Measurements from ENCODE around the gene WDFY4. TPM values are rescaled to one million over a fixed set of nuclear protein-coding genes. Genes with fewer than 3 reads are reported as not detected.
A peak's percentile ranks its signal among the peaks of the same experiment; 100 is the strongest.

WDFY4 gene, protein sequence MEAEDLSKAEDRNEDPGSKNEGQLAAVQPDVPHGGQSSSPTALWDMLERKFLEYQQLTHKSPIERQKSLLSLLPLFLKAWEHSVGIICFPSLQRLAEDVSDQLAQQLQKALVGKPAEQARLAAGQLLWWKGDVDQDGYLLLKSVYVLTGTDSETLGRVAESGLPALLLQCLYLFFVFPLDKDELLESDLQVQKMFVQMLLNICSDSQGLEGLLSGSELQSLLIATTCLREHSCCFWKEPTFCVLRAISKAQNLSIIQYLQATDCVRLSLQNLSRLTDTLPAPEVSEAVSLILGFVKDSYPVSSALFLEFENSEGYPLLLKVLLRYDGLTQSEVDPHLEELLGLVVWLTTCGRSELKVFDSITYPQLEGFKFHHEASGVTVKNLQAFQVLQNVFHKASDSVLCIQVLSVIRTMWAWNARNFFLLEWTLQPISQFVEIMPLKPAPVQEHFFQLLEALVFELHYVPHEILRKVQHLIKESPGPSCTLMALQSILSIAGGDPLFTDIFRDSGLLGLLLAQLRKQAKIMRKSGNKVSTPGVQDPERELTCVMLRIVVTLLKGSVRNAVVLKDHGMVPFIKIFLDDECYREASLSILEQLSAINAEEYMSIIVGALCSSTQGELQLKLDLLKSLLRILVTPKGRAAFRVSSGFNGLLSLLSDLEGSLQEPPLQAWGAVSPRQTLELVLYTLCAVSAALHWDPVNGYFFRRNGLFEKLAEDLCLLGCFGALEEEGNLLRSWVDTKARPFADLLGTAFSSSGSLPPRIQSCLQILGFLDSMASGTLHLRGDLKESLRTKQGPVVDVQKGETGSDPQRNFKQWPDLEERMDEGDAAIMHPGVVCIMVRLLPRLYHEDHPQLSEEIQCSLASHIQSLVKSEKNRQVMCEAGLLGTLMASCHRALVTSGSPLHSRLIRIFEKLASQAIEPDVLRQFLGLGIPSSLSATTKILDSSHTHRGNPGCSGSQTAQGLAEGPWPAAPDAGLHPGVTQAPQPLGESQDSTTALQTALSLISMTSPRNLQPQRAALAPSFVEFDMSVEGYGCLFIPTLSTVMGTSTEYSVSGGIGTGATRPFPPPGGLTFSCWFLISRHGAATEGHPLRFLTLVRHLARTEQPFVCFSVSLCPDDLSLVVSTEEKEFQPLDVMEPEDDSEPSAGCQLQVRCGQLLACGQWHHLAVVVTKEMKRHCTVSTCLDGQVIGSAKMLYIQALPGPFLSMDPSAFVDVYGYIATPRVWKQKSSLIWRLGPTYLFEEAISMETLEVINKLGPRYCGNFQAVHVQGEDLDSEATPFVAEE (N-terminal part only)
- polyA plus RNA-seq (2013), result 0.01 and 0.04 TPM in 2 replicates

DNA sequence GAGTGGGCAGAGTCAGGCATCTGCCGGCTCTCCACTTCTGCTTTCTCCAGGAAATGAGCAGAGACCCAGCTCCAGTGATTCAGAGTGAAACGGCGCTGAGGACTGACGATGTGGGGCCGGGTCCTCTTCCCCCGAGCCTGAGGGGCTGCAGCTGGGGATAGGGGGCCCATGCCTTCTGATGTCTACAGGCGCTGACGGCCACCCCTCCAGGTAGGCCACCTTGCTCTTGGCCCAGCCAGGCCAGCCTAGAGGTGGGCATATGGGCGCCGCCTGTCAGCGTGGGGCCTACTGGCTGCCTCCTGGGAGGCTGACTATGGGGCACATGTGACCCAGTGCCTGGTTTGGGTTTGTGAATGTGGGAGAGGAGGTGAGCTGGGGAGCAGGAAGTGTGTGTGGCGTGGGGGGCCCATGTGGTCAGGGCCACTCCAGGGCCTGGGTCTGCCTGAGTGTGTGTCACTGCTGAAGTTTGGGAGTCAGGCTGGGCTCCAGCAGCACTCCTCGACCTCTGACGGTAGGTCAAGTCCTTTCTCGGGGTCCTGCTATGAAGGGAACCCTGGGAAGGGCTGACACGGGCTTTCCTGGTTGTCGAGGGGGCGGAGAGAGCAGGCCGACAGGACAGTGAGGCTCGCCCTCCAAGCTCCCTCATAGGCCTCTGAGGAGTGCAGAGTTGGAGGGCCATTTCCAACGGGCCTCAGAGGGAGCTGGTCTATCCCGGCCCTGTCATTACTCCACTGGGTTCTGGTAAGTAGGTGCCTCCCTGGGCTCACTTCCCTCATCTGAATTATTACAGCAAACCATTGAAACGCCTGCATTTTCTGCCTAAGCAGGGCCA is at the start of gene WDFY4:
WDFY4 (plus strand) TSS at position 82 of the 832 bp plus-strand sequence. CDS start 24,860 bp downstream, outside the sequence.
- Histone ChIP-seq H3K23ac (ENCODE audit: low read length) (no peak within 1 kb of the TSS), H4K91ac (ENCODE audit: low read depth, low read length) (no peak within 1 kb of the TSS), H3K36me3 (ENCODE audit: control insufficient read depth in 1 of 2, insufficient read depth in 2 of 2, low read length in 2 of 2) (no peaks in the 10 kb centered on the region), H3K14ac (ENCODE audit: low read length) (no peak within 1 kb of the TSS), H3K4me1 (ENCODE audit: control insufficient read depth in 1 of 2, insufficient read depth in 2 of 2, low read length in 2 of 2) (no peaks in the 10 kb centered on the region), H3K79me1 (ENCODE audit: low read length) (no peaks in the 10 kb centered on the region), H4K8ac (ENCODE audit: low read depth, low read length) (no peak within 1 kb of the TSS), H3K27ac (ENCODE audit: low read depth, low read length) (no peak within 1 kb of the TSS), H2AK5ac (ENCODE audit: low read length) (no peak within 1 kb of the TSS), H3K4ac (ENCODE audit: low read depth, low read length) (no peak within 1 kb of the TSS), H3K18ac (ENCODE audit: low read length) (no peak within 1 kb of the TSS), H2BK12ac (ENCODE audit: low read length) (no peak within 1 kb of the TSS), H3K9ac (ENCODE audit: low read length) (peak within 1 kb of the TSS; percentile 58), H2BK120ac (ENCODE audit: insufficient read depth, low read length, poor library complexity) (no peak within 1 kb of the TSS), H3K79me2 (ENCODE audit: control insufficient read depth, insufficient read depth, low read length, poor library complexity) (no peaks in the 10 kb centered on the region), H3K4me3 (ENCODE audit: low read depth, low read length) (no peak within 1 kb of the TSS), H4K12ac (ENCODE audit: low read depth, low read length) (no peak within 1 kb of the TSS), H3K27me3 (ENCODE audit: insufficient read depth, low read length) (no peaks in the 10 kb centered on the region), H2AFZ (ENCODE audit: insufficient read depth, low read length, poor library complexity) (no peak within 1 kb of the TSS), H2BK5ac (ENCODE audit: low read depth, low read length, poor library complexity) (no peak within 1 kb of the TSS), H3K9me3 (ENCODE audit: insufficient read depth, low read depth, low read length) (peaks cover 1% of the 10 kb centered on the region), H3K4me2 (ENCODE audit: low read length) (no peak within 1 kb of the TSS)
- DNase-seq, result peak in 1 of 2 donors; percentile 13
- no CpG with 5 or more reads among the region's 23 CpGs for WGBS (ENCODE audit: extremely low coverage, insufficient coverage, insufficient read length)

DNA sequence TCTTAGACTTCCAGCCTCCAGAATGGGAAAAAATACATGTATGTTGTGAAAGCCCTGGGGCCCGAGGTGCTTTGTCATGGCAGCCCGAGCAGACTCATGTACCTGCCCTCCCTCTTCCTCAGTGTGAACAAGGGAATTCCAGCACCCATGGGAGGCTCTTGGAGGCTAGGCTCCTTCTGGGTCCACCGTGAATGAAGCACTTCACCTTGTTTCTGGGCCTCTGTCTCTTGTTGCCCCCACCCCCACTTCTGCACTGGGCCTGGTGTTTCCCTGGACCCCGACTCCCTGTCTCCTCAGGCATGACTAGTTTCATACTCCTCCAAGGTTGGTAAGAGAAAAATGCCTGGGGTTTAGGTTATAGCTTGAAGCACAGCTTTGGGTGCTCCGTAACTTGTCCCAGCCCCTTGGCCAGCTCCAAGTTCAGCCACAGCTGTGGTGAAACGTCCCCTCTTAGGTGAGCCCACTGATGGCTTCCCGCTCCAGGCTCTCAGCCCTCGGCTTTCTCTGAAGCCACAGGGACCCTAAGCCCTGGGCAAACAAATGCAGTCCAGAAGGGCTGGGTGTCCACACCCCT is 49.6 kb upstream of the WDFY4 start:
- no peak overlapping the region for H2BK12ac ChIP-seq (ENCODE audit: low read length)
- peaks cover 2% of the 10 kb centered on the region in 2 experiments for H3K4me1 ChIP-seq (ENCODE audit: control insufficient read depth in 1 of 2, insufficient read depth in 2 of 2, low read length in 2 of 2)
- no peak overlapping the region for H3K14ac ChIP-seq (ENCODE audit: low read length)
- WGBS (ENCODE audit: extremely low coverage, insufficient coverage, insufficient read length), result no CpG with 5 or more reads among the region's 8 CpGs
- H3K18ac ChIP-seq (ENCODE audit: low read length), result no peak overlapping the region
- no peak overlapping the region for H2BK120ac ChIP-seq (ENCODE audit: insufficient read depth, low read length, poor library complexity)
- H3K9ac ChIP-seq (ENCODE audit: low read length), result no peak overlapping the region
- DNase-seq, result no peak
- no peak overlapping the region for H3K27ac ChIP-seq (ENCODE audit: low read depth, low read length)
- H3K9me3 ChIP-seq (ENCODE audit: insufficient read depth, low read depth, low read length), result peaks cover 2% of the 10 kb centered on the region
- H3K4me3 ChIP-seq (ENCODE audit: low read depth, low read length), result no peak overlapping the region
- H4K12ac ChIP-seq (ENCODE audit: low read depth, low read length), result no peak overlapping the region
- H3K36me3 ChIP-seq (ENCODE audit: control insufficient read depth in 1 of 2, insufficient read depth in 2 of 2, low read length in 2 of 2), result no peaks in the 10 kb centered on the region
- H3K4ac ChIP-seq (ENCODE audit: low read depth, low read length), result no peak overlapping the region
- H3K4me2 ChIP-seq (ENCODE audit: low read length), result no peak overlapping the region
- H2AFZ ChIP-seq (ENCODE audit: insufficient read depth, low read length, poor library complexity), result no peak overlapping the region
- no peak overlapping the region for H2AK5ac ChIP-seq (ENCODE audit: low read length)
- H3K27me3 ChIP-seq (ENCODE audit: insufficient read depth, low read length), result no peaks in the 10 kb centered on the region
- no peak overlapping the region for H4K8ac ChIP-seq (ENCODE audit: low read depth, low read length)
- H3K79me1 ChIP-seq (ENCODE audit: low read length), result no peaks in the 10 kb centered on the region
- no peak overlapping the region for H3K23ac ChIP-seq (ENCODE audit: low read length)
- no peak overlapping the region for H2BK5ac ChIP-seq (ENCODE audit: low read depth, low read length, poor library complexity)
- H4K91ac ChIP-seq (ENCODE audit: low read depth, low read length), result no peak overlapping the region
- H3K79me2 ChIP-seq (ENCODE audit: control insufficient read depth, insufficient read depth, low read length, poor library complexity), result no peaks in the 10 kb centered on the region

DNA sequence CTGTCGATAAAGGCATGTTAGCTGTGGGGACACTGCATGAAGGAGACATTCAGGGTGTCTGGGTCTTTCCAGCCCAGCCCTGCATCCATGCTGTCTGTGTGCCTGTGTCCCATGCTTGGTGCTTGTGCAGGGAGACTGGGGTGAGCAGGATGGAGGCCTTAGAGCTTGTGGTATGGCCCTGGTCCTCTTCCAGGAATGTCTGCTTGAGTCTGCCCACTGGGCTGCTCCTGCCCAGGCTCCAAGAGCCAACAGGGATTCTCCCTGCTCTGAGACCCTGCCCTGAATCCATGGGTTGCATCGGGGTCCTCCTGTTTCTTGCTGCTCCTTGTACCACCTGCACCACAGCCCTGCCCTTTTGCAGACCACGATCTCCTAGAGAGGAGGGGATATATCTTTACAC is 48.4 kb upstream of the WDFY4 start:
- no peaks in the 10 kb centered on the region for H3K79me1 ChIP-seq (ENCODE audit: low read length)
- no peak overlapping the region for H3K4me3 ChIP-seq (ENCODE audit: low read depth, low read length)
- H2BK120ac ChIP-seq (ENCODE audit: insufficient read depth, low read length, poor library complexity), result no peak overlapping the region
- no peaks in the 10 kb centered on the region for H3K27me3 ChIP-seq (ENCODE audit: insufficient read depth, low read length)
- peaks cover 2% of the 10 kb centered on the region for H3K9me3 ChIP-seq (ENCODE audit: insufficient read depth, low read depth, low read length)
- H3K23ac ChIP-seq (ENCODE audit: low read length), result no peak overlapping the region
- no peak overlapping the region for H3K18ac ChIP-seq (ENCODE audit: low read length)
- no CpG with 5 or more reads among the region's 3 CpGs for WGBS (ENCODE audit: extremely low coverage, insufficient coverage, insufficient read length)
- H3K79me2 ChIP-seq (ENCODE audit: control insufficient read depth, insufficient read depth, low read length, poor library complexity), result no peaks in the 10 kb centered on the region
- no peak overlapping the region for H3K14ac ChIP-seq (ENCODE audit: low read length)
- H3K9ac ChIP-seq (ENCODE audit: low read length), result no peak overlapping the region
- no peak overlapping the region for H2AFZ ChIP-seq (ENCODE audit: insufficient read depth, low read length, poor library complexity)
- no peak overlapping the region for H4K8ac ChIP-seq (ENCODE audit: low read depth, low read length)
- no peak overlapping the region for H3K4me2 ChIP-seq (ENCODE audit: low read length)
- H3K27ac ChIP-seq (ENCODE audit: low read depth, low read length), result no peak overlapping the region
- no peak overlapping the region for H2AK5ac ChIP-seq (ENCODE audit: low read length)
- H2BK12ac ChIP-seq (ENCODE audit: low read length), result no peak overlapping the region
- no peak overlapping the region for H4K91ac ChIP-seq (ENCODE audit: low read depth, low read length)
- no peak for DNase-seq
- H2BK5ac ChIP-seq (ENCODE audit: low read depth, low read length, poor library complexity), result no peak overlapping the region
- peaks cover 2% of the 10 kb centered on the region in 2 experiments for H3K4me1 ChIP-seq (ENCODE audit: control insufficient read depth in 1 of 2, insufficient read depth in 2 of 2, low read length in 2 of 2)
- no peaks in the 10 kb centered on the region for H3K36me3 ChIP-seq (ENCODE audit: control insufficient read depth in 1 of 2, insufficient read depth in 2 of 2, low read length in 2 of 2)
- H3K4ac ChIP-seq (ENCODE audit: low read depth, low read length), result no peak overlapping the region
- H4K12ac ChIP-seq (ENCODE audit: low read depth, low read length), result no peak overlapping the region
